HG03066 (cell line): ENCODE data around the gene MAX.

Experiments used
- ATAC-seq: cut with Tn5 transposase; IDR thresholded peaks from one replicate; pipeline ENCODE4 v1.9.1; 2021; ENCODE audit warnings: low read depth; ENCODE audit not compliant: unreplicated experiment

The MAX gene, protein sequence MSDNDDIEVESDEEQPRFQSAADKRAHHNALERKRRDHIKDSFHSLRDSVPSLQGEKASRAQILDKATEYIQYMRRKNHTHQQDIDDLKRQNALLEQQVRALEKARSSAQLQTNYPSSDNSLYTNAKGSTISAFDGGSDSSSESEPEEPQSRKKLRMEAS

DNA sequence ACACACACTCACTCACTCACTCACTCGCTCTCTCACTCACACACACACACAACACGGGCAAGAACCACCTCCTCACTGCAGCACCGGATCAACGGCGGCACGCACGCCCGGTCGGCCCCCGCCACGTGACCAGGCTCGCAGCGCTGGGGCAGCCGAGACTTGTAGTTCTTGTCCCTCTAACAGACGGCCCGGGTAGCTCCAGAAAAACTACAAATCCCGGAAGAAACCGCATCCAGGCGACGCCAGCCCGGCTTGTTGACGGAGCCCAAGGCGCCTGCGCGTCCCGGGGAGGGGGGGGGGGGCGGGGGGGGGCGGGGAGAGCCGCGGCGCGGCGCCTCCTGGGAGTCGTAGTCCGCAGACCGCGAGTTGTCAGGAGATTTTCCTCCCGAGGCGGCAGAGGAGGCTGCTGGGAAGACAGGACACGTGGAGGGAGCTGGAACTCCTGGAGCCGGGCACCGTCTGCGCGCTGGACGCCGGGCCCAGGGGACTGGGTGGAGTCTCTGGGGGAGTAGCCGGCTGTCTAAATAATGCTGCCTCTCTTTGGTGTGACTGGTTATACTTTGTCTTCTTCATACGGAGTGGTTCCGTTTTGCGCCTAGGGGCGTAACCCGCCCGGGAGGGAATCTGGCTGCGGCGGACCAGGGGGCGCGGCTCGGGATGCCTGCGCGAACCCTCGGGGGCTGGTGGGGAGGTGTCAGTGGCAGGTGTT lies at the start of gene MAX:
Gene MAX (minus strand): TSS at position 77 of the 709 bp plus-strand sequence. CDS start 178 bp downstream, outside the sequence.
- peak; percentile 87 for ATAC-seq

DNA sequence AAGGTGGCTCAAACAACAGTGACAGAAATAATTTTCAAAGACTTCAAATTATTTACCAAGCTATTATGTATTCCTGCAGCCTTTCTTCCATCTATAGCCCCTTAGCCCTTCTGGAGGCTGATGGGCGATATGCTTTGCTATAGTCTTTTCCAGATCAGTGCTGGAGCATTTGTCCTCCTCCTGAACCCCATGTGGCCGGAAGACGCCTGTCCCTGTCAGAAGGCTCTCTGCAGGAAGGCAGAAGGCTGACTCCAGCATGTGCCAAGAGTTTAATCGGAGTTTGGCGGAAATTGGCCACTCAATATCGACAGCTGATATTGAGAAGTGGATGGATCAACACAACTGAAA lies 49.3 kb upstream of the MAX start:
- ATAC-seq: no peak

DNA sequence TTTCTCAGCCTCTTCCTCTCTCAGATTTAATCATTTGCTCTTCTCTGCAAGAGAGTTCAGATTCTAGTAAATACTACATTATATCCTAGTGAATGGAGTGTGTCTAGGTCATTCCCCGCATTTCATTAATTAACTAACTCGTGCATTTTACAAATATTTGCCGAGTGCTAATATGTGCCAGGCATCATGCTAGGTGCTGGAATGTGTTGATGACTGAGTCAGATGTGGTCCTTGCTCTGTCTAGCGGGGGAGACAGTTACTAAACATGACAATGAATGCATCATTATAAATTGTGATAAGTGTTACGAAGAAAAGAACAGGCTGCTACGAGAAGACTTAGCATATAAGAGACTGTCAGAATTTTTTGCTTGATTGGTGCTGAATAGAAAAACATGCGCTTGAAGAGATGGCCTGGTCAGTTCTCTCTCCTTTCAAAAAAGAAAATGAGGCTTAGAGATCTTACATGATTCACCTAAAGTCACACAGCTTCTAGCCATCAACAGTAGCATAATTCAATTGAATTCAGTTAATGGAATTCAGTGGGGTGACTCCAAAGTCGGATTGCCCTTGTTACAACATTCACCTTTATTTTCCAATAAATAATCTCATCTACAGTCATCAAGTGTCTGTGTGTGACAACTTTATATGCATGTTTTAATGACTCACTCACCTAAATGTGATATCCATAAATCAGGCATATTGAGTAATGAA lies 48.7 kb upstream of the MAX start:
- no peak for ATAC-seq

DNA sequence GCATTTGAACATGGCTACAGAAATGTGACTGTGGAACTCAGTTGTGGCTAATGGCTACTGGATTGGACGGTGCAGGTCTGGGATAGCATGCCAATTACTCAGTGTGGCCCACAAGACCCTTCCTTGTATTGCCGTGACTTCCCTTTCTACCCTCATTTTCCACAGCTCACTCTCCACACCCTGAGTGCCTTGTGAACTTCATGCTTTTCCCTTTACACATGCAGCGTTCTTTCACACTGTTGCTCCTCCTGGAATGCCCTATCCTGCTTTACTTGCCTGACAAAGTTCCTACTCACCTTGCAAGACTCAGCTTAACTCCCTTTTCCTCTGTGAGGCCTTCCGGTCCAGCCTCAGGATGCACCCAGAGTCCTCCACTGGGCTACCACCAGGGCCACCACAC lies 46.8 kb upstream of the MAX start:
- no peak for ATAC-seq

DNA sequence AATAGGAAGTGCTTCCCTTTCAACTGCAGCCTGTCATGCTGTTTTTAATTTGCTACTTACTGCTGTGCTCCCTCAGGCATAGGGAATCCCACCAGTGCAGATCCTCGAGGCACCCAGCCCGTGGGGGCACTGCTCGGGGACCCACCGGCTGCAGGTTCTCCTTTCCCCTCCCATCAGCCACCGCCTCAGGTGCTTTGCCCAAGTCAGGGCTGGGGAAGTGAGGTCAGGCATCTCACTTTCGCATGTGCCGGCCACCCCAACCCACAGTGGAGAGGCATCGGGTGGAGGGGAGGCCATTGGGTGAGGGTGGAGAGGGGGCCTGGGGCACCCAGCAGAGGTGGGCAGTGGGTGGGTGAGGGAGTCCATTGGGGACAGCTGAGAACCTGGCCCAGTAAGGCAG lies 41.9 kb upstream of the MAX start:
- no peak for ATAC-seq

DNA sequence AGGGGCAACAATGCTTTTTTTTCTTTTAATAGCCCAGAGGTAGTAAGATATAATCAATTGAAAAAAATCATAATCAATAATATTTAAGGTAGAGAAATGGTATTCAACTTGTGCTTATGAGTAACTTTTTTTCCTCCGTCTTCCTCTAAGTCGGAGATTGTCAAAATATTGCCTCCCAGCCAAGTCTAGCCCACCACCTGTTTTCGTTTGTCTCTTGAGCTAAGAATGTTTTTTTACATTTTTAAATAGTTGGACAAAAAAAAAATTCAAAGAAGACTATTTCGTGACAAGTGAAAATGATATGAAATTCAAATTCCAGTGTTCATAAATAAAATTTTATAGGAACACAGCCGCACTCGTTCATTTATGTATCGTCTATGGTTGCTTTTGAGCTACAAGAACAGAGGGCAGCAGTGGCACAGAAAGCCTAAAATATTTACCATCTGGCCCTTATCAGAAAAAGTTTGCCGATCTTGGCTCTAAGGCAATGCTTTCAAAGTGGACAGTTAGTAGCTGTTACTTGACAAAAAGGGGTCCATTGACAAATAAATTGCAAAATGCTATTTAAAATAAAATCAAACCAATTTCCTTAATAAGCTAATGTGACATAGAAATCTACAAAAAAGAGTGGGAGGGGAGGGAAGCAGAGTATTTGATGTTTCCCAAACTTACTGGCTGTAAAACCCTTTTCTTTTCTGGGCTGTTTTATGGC lies 40.8 kb upstream of the MAX start:
- no peak for ATAC-seq

DNA sequence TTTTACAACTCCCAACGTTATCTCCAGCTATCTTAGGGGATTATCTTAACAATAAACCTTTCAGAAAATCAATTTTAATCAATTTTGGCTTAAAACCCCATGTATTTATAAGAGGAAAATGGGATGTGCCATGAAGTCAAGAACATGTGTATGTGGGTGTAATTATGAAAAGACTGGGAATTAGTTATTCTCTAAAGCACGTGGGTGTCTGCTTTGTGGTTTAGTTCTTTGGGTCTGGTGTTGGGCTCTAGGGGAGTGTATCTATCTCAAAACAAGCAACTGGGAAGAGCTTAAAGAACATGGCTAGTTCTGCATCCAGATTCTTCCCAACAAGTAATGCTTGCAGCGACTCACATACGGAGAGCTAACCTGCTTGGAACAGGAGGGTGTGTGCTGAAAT lies 40.1 kb upstream of the MAX start:
- ATAC-seq: no peak

DNA sequence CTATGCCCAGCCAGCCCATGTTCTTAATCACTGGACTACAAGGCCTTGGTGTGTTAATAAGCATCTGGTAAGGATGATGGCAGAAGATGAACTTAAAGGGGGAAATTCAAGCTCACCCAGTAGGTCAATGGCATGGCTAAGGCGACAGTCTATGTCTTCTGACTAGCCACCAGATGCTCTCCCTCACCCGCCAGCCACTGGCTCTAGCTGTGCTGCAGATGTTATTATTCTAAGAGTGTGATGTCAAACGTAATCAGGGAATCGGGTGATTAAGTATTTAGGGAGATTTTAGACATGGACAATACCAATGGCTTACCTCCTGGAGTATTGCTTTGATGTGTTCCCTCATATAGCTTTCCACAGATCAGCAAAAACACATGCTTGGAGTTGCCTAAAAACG lies 39.2 kb upstream of the MAX start:
- ATAC-seq: no peak

DNA sequence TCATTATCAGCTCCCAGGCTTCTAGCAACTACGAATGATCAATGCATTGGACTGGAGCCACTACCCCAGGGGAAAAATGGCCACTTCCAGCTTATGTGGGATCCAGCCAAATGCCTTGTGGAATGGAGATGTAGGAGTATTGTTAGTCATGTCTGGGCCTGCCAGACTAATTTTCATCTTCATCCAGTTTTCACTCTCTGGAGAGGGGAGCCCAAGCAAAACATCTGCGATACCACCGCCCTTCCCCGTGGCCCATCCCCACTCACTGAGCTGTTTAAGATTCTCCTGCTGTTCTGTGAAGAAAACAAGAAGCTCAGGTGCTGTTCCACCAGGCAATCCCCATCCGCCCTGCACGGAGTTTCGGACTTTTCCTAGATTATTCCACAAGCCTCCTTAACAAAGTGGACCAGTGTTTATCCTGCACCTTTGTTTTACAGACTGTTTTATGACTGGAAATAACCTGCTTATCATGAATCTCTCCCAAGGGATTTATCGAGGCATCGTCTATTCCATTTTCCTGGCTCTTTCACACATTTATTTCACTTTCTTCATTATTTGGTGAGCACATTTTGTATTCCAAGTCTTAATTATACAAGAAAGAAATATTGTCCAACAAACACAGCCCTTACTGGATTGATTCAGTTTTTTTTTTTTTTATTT lies 35.5 kb upstream of the MAX start:
- no peak for ATAC-seq

DNA sequence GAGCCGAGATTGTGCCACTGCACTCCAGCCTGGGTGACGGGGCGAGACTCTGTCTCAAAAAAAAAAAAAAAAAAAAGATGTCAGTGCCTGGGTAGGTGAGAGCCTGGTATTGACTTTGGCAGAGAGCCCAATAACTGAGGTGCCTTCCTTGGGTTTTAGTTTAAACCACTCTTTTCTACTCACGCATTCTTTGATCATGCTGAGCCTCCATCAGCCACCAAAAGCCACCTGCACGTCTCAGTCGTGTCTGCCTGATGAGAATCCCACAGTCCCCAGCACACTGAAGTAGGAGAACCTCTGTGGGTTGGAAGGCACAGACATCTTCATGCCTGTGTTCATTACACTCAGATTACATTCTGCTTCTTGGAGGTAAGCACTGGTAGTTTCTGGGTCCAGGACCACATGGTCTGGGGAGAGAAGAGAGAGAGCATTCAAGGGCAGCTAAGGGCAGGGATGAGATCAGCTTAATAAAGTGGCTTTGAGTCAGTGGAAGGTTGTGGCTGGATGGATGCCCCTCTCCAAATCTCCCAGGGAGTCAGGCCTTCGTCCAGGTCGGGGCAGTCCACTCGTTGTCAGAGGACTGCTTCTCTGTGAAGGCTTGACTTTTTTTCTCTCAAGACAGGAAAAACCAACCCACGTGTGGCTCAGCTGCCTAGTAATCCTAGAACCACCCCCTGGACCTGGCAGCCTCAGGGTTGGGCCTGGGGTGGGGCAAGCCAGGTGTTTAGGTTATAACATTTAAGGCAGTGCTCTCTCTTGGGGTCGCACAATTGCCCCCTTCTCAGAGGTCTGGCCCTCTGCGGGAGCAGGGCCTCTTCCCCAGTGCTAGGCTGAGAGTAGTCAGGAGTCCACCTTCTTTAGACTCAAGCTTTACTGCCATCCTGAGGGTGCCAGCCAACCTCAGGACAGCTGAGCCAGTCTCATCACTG lies 32.6 kb upstream of the MAX start:
- ATAC-seq: no peak

DNA sequence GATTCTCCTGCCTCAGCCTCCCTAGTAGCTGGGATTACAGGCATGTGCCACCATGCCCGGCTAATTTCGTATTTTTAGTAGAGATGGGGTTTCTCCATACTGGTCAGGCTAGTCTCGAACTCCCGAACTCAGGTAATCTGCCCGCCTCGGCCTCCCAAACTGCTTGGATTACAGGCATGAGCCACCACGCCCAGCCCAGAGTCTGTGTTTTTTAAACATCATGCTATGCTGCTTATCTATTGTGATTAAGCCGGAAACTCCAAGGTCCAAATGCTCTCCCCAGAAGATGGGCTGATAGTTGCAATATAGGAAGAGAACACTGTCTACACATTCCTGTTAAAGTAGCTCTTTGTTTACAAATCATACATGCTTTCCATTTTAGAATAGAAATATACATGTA lies 30.5 kb upstream of the MAX start:
- ATAC-seq: no peak

DNA sequence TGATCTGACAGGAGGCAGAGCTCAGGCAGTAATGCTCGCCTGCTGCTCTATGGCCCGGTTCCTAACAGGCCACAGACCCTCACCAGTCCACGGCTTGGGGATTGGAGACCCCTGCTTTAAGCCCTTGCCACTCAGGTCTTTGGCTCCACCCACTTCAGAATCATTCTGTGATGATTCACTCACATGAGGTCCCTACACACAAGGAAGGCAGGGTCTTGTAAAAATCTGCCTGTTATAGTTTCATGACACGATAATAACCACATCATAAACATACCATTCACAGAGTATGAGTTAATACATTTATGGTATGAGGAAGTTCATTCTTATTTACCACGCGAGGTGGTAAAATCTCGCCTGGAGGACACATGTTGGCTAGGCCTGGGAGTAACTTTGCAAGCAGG lies 29.0 kb upstream of the MAX start:
- ATAC-seq: no peak

DNA sequence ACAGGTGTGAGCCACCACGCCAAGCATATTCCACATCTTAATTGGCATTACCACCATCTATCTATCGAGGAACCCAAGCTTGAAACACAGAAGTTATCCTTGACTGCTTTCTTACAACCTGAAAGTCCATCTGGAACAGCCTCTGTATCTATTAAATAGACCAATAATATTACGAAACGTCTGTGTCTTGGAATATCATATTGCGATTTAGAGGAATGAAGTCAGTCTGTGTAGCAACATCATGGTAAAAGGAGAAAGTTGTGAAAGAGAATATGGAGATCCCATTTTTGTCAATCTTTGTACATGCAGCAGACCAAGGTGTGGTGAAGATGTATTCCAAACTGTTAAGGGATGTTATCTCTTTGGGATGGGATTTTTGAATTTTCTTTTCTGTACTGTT lies 25.8 kb upstream of the MAX start:
- ATAC-seq: no peak

DNA sequence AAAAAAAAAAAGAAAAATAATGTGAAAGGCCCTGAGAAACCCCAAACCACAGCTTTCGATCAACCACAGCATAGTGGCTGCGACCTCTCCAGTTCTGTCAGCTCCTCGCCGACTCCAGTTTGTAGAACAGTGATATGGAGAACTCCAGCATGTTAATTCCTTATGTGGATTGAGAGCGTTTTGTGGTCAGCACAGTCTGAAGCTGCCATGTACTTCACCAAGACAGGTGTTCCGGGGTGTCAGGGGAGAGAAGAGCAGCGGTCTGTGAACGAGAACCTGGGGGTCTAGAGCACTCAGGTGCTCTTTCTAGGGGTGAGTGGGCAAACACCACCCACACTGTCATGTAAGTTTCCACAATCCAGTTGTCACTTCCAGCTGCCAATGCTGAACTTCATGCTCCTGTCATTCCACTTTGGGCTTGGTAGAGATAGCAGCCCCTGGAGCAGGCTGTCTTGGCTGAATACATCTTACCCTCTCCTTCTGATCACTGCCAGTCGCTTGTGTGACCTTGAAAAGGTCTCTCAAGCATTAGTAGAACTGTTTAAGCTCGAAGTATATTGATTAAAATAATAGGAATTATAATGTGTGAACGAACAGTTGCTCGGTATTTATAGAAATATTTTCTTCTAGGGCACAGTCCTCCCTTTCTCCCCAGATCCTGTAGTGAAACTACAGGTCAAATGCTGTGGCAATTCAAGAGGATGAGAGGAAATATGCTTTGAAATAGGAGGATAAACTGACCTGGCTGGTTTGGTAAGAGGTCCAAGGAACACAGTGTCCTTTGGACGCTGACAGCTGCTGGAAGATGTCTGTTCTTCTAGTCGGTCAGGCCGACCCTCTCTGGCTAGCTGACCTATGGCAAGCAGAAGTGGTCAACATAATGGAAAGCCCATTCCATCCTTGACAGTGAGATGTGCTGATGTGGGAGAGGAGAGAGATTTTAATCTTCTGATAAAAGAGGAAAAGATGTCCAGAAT lies 15.7 kb upstream of the MAX start:
- no peak for ATAC-seq

DNA sequence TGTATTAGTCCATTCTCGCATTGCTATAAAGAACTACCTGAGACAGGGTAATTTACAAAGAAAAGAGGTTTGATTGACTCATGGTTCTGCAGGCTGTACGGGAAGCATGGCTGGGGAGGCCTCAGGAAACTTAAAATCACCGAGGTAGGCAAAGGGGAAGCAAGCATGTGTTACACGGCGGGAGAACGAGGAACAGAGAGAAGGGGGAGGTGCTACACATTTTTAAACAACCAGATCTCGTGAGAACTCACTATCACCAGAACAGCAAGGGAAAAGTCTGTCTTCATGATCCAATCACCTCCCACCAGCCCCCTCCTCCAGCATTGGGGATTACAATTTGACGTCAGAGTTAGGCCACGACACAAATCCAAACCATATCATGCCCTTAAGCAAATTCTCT lies 13.3 kb upstream of the MAX start:
- ATAC-seq: no peak

DNA sequence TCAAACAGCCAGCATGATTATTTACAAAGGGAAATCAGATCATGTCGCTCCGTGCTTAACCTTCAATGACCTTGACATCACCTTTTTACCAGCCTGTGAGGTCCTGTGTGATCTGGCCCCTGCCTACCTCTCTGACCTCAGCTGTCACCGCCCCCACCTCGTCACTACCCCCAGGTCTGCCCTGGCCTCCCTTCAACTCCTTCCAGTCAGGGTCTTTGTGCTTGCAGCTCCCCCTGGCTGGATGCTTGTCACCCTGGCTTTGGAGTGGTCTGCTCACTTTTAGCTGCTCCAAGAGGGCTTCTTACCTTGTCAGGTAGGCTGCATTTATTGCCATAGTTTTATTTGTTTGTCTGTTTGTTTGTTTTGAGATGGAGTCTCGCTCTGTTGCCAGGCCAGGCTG lies 8.2 kb upstream of the MAX start:
- no peak for ATAC-seq

DNA sequence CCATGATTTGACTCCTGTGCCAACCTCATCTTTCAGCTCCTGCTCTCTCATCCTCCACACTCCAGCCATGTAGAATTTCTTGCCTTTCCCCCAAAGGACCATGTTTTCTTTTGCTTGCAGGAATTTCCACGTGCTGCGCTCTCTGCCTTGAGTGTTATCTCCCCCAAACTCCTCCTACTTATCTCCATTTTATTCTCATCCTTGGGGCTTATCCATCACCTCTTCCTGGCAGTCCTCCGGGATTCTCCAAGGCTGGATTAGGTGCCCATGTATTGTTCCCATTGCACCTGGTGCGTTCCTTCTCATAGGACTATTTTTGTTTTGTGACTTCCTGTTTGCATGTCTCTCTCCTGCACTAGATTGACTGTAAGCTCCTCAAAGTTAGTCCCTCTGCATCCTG lies 7.0 kb upstream of the MAX start:
- no peak for ATAC-seq

DNA sequence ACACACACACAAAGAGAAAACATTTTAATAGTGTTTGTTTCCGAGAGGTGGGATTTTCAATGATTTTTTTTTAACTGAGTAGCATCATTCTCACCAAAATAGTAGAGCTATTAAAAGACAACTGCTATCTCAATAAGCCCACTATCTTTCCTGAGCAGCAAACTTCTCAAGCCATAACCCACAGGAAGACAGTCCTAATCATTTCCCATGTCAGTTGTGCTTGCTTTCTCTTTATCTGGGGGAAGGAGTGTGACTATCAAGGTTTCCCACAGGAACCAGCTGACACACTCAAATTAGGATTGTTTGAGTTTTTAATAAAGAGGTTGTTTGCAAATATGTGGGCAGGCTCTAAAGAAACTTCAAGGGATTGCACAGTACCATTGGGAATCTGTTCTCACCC lies 4.9 kb upstream of the MAX start:
- ATAC-seq: no peak

DNA sequence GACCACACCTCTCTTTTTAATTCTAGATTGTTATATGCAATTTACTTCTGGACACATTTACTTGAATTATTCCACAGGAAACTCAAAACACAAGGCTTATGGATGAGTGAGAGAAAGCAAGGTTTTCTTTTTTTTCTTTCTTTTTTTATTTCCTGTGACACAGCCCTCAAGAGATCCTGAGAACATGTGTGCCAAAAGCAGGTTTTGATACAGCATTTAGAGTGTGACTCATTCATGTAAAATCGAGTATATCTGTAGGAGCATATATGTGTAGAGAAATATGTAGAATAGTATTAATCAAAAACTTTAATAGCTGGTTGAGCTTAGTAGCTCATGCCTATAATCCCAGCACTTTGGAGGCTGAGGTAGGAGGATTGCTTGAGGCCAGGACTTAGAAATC lies 4.4 kb upstream of the MAX start:
- no peak for ATAC-seq
